Erythroblast (primary cell): Measurements from ENCODE around the gene MAGOHB.

Experiments used
- GATA1 ChIP-seq: IDR thresholded peaks from 2 replicates; pipeline ENCODE4 v1.6.1; 2011; ENCODE audit warnings: low read depth, mild to moderate bottlenecking, control low read depth, low read length, moderate library complexity
- POLR2A ChIP-seq: IDR thresholded peaks from 2 replicates; pipeline ENCODE4 v1.6.1; 2011; ENCODE audit warnings: mild to moderate bottlenecking, low read length

DNA sequence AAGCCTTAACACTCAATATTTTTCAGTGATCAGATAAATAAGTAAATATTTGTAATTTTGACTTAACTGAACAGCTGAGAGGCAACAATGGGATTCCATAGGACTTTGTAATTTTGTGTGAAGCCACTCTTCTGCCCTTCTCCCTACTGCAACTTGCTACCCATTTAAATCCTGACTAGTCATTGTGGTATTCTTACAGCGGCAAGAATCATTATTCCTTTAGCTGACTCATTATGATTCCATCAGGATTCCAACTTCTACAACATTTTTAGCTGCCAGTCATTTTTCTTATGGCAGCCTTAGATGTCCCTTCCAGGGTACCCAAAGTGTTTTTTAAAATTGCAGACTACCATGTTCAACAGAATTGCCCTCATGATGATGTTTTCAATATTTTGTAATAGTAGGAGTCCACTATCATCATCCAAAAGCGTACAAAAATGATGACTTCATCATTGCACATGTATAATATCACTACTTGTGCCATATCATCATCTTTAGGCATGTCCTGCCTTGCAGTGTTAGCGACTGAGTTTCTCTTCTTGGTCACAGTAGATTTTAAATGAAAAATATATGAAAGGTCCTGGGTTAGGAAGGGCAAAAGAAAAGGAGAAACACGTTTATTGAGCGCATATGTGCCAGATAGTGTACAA is 5.1 kb upstream of the MAGOHB start:
- TF ChIP-seq POLR2A (no peak), GATA1 (no peak)
